Osteoblast (primary cell): ENCODE measurements around the gene RPSA. TPM values are rescaled to one million over a fixed set of nuclear protein-coding genes. Genes with fewer than 3 reads are reported as not detected.
A peak's percentile ranks its signal among the peaks of the same experiment; 100 is the strongest.

Source experiments
- DNase-seq: peaks from one replicate; pipeline ENCODE4 v3.0.0; 2011; ENCODE audit warnings: low spot score, mixed read lengths; ENCODE audit not compliant: insufficient read length; ENCODE audit errors: missing footprints
- H2AFZ ChIP-seq: 2 replicates; pipeline ENCODE4 v1.6.0; 2011; ENCODE audit warnings: mild to moderate bottlenecking, low read length
- H3K27ac ChIP-seq: 2 replicates; pipeline ENCODE4 v1.5.1; 2011; ENCODE audit warnings: mild to moderate bottlenecking, low read depth, low read length, moderate library complexity
- H3K27me3 ChIP-seq: 2 replicates; pipeline ENCODE4 v1.6.0; 2012; ENCODE audit warnings: mild to moderate bottlenecking, control low read depth, inconsistent platforms, low read length, moderate library complexity; ENCODE audit not compliant: insufficient read depth
- H3K36me3 ChIP-seq: 2 replicates; pipeline ENCODE4 v1.5.1; 2011; ENCODE audit warnings: mild to moderate bottlenecking, low read length, control low read depth, moderate library complexity; ENCODE audit not compliant: insufficient read depth
- H3K4me1 ChIP-seq: 2 replicates; pipeline ENCODE4 v1.5.1; 2011; ENCODE audit warnings: mild to moderate bottlenecking, low read length, control low read depth, moderate library complexity; ENCODE audit not compliant: insufficient read depth
- H3K4me2 ChIP-seq: 2 replicates; pipeline ENCODE4 v1.6.0; 2011; ENCODE audit warnings: mild to moderate bottlenecking, low read length; ENCODE audit not compliant: insufficient read depth
- H3K4me3 ChIP-seq: fragments of 200-600 bp; sonication (generic); 3 replicates; pipeline ENCODE4 v1.5.1; 2012; ENCODE audit warnings: mild to moderate bottlenecking, low read length, inconsistent platforms; ENCODE audit not compliant: insufficient read depth
- H3K79me2 ChIP-seq: 2 replicates; pipeline ENCODE4 v1.6.0; 2012; ENCODE audit warnings: mild to moderate bottlenecking, low read length, control low read depth, inconsistent platforms; ENCODE audit not compliant: insufficient read depth
- H3K9me3 ChIP-seq: 2 replicates; pipeline ENCODE4 v1.5.1; 2011; ENCODE audit warnings: low read depth, low read length, control low read depth
- H4K20me1 ChIP-seq: 2 replicates; pipeline ENCODE4 v1.6.0; 2012; ENCODE audit warnings: mild to moderate bottlenecking, low read length, control low read depth; ENCODE audit not compliant: insufficient read depth
- total RNA-seq: library from RNA; depleted of rRNA; stranded (reverse); fragments of >200 nt; gene quantifications from 2 replicates; pipeline ENCODE4 v1.2.3, GENCODE V29; 2012
- TF ChIP-seq, protein P1 (sequence below): IDR thresholded peaks from 2 replicates; pipeline ENCODE4 v1.5.1; 2011; ENCODE audit warnings: mild to moderate bottlenecking, low read depth, low read length, moderate library complexity; ENCODE audit errors: extremely low read depth

The RPSA gene
- total RNA-seq, 1 donor, result 1,028 TPM

DNA sequence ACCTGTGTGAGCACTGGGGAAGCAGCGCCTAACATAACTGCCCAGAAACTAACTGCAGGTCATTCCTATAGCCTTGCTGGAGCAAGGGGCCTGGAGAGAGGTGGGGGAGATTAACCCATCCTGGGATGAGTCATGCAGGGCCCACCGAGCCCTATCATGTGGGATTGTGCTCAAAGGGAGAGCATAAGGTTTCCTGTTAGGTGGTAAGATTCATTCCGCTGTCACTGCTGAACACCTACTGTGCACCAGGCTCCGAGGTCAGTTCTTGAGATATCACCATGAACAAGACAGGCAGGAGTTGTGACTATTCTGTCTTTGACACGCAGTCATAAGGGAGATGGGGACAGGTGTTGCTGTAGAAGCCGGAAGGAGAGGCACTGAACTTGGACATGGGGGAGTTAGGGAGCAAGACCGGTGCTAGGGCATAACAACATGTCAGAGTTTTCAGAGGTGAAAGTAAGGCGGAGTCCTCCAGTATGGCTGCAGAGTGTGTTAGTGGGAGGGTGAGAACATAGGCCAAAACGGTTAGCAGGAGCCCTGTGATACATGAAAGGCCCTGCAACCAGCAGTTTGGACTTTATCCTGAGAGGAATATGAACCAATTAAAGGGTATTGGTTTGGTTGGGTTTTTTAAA, 20.9 kb upstream of the RPSA start:
- Histone ChIP-seq H3K4me3 (no peak overlapping the region), H3K9me3 (no peaks in the 10 kb centered on the region), H3K27me3 (no peaks in the 10 kb centered on the region), H3K4me1 (peaks cover 14% of the 10 kb centered on the region), H3K4me2 (peak overlapping the region; percentile 94), H3K36me3 (peaks cover 12% of the 10 kb centered on the region), H4K20me1 (peaks cover 33% of the 10 kb centered on the region), H3K27ac (no peak overlapping the region), H3K79me2 (peaks cover 53% of the 10 kb centered on the region), H2AFZ (no peak overlapping the region)
- DNase-seq, result no peak
- TF ChIP-seq, protein P1, sequence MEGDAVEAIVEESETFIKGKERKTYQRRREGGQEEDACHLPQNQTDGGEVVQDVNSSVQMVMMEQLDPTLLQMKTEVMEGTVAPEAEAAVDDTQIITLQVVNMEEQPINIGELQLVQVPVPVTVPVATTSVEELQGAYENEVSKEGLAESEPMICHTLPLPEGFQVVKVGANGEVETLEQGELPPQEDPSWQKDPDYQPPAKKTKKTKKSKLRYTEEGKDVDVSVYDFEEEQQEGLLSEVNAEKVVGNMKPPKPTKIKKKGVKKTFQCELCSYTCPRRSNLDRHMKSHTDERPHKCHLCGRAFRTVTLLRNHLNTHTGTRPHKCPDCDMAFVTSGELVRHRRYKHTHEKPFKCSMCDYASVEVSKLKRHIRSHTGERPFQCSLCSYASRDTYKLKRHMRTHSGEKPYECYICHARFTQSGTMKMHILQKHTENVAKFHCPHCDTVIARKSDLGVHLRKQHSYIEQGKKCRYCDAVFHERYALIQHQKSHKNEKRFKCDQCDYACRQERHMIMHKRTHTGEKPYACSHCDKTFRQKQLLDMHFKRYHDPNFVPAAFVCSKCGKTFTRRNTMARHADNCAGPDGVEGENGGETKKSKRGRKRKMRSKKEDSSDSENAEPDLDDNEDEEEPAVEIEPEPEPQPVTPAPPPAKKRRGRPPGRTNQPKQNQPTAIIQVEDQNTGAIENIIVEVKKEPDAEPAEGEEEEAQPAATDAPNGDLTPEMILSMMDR, result no peak

DNA sequence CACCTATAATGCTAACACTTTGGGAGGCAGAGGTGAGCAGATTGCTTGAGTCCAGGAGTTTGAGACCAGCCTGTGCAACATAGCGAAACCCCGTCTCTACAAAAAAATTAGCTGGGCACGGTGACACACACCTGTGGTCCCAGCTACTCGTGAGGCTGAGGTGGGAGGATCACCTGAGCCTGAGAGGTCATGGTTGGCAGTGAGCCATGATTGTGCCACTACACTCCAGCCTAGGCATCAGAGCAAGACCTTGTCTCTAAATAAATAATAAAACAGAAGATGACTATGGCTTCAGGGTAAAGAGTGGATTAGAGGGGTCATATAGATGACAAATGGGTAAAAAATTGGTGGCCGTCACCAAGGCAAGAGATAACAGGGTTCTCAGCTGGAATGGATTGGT, 20.2 kb upstream of the RPSA start:
- Histone ChIP-seq H3K79me2 (peaks cover 53% of the 10 kb centered on the region), H3K27me3 (no peaks in the 10 kb centered on the region), H4K20me1 (peaks cover 33% of the 10 kb centered on the region), H3K27ac (no peak overlapping the region), H3K4me2 (no peak overlapping the region), H3K36me3 (peaks cover 19% of the 10 kb centered on the region), H3K9me3 (no peaks in the 10 kb centered on the region), H3K4me1 (peaks cover 14% of the 10 kb centered on the region), H3K4me3 (no peak overlapping the region), H2AFZ (no peak overlapping the region)
- TF ChIP-seq, protein P1, result no peak
- DNase-seq, result no peak

DNA sequence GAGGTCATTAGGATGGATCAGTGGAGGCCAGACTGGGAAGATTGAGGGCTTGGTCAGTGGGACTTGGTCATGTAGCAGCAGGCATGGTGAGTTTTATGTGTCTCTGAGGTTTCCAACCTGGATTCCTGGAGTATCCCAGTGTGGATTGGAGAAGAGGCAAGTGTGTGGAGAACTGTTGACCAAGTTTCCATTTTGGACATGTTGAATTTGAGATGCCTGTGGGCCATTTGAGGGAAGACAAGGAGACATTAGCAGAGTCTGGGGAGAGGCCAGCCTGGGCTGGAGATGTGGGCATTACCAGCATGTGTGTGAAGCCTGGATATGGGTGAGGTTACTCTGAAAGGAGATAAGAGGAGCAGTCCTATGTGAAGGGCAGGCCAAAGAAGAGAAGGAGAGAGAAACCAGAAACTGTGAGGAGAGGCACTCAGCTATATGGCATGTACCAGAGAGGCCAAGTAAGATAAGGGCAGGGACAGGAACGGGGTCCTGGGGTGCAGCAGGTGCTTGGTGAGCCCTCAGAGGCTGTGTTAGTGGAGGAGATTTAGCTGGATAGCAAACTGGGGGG, 19.0 kb upstream of the RPSA start:
- H3K27me3 ChIP-seq, result no peaks in the 10 kb centered on the region
- TF ChIP-seq, protein P1, result no peak
- no peak overlapping the region for H3K4me3 ChIP-seq
- H3K27ac ChIP-seq, result no peak overlapping the region
- H3K9me3 ChIP-seq, result no peaks in the 10 kb centered on the region
- peaks cover 25% of the 10 kb centered on the region for H3K36me3 ChIP-seq
- H3K4me2 ChIP-seq, result no peak overlapping the region
- peaks cover 53% of the 10 kb centered on the region for H3K79me2 ChIP-seq
- H2AFZ ChIP-seq, result no peak overlapping the region
- DNase-seq, result no peak
- peaks cover 14% of the 10 kb centered on the region for H3K4me1 ChIP-seq
- peaks cover 33% of the 10 kb centered on the region for H4K20me1 ChIP-seq

DNA sequence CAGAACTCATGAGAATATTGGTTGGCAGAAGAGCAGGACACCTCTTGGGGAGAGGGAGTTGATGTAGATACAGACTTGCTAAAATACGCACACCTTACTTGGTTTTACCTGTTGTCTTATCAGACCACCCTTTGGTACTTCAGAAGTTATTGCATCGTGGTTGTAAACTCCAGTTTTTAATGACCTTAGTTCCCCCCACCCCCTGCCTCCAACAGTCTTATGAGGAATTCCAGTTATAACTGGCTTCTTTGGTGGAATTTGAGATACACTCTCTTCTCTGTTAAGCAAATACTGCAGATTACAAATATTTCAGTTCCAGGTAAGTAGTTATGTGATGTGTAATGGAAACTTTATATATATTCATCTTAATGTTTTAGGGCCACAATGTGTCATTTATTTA, 18.4 kb upstream of the RPSA start:
- Histone ChIP-seq H3K79me2 (peaks cover 53% of the 10 kb centered on the region), H3K4me2 (no peak overlapping the region), H3K4me3 (no peak overlapping the region), H4K20me1 (peaks cover 33% of the 10 kb centered on the region), H3K27ac (no peak overlapping the region), H3K4me1 (peaks cover 9% of the 10 kb centered on the region), H3K27me3 (no peaks in the 10 kb centered on the region), H2AFZ (no peak overlapping the region), H3K9me3 (no peaks in the 10 kb centered on the region), H3K36me3 (peaks cover 25% of the 10 kb centered on the region)
- DNase-seq, result no peak
- TF ChIP-seq, protein P1, result no peak
